ENCODE measurements around the gene MVK.

The MVK gene

DNA sequence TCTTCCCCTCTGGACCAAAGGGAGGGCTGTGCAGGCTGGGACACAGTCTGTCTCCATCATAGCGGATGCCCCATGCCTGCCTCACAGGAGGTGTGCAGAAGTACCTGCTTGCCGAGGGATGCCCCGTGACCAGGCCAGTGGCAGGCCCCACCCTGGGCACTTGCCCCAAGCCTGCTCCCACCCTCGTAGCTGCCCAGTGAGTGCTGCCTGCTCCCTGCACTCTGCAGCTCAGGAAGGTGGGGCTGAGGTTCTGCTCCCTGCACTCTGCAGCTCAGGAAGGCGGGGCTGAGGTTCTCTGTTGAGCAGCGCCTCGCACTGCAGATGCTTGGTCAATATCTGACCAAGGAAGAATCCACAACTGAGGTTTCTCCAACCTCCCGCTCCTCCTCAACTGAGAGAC is 7.2 kb upstream of the MVK start:
- no peak overlapping the region for H3K4me3 ChIP-seq (ENCODE audit: low read depth, low read length)
- TF ChIP-seq, protein P1, sequence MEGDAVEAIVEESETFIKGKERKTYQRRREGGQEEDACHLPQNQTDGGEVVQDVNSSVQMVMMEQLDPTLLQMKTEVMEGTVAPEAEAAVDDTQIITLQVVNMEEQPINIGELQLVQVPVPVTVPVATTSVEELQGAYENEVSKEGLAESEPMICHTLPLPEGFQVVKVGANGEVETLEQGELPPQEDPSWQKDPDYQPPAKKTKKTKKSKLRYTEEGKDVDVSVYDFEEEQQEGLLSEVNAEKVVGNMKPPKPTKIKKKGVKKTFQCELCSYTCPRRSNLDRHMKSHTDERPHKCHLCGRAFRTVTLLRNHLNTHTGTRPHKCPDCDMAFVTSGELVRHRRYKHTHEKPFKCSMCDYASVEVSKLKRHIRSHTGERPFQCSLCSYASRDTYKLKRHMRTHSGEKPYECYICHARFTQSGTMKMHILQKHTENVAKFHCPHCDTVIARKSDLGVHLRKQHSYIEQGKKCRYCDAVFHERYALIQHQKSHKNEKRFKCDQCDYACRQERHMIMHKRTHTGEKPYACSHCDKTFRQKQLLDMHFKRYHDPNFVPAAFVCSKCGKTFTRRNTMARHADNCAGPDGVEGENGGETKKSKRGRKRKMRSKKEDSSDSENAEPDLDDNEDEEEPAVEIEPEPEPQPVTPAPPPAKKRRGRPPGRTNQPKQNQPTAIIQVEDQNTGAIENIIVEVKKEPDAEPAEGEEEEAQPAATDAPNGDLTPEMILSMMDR (IDR thresholded peaks at IDR 0.05; ENCODE audit: borderline replicate concordance, insufficient read depth, low read depth, low read length), result no peak

DNA sequence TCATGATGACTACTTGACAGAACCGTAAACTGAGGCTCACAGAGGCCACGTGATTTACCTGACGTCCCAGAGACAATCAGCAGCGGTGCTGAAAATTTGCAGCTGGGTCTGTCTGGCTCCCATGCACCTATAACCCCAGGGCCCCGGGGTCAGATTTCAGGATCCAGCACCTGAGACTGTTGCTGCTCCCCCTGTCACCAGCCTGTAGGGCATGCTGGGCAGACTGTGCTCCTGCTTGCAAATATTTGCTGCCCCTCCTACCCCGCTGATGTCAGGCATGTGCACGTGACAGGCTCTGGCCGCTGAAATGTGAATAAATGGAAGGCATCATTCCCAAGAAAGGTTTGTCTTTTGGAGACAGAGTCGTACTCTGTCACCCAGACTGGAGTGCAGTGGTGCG is 6.3 kb upstream of the MVK start:
- TF ChIP-seq, protein P1 (IDR thresholded peaks at IDR 0.05; ENCODE audit: borderline replicate concordance, insufficient read depth, low read depth, low read length), result no peak
- H3K4me3 ChIP-seq (ENCODE audit: low read depth, low read length), result no peak overlapping the region

DNA sequence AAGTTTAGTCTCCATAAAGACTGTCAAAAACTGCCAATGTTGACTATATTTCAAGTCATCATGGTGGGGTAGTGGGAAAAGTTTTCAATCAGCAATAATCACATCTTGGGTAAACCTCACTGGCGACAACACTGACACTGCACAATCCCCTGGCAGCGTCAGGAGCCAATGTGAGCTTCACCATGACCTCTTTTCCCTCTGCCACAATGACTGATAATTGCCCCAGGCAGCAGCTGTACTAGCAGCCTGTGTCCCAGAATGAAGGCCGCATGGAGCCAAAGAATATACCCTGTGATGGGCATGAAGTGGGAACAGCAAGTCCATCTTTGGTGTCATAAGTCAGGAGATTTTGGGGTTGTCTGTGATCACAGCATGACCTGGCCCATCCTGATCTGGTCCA is 5.6 kb upstream of the MVK start:
- TF ChIP-seq, protein P1 (IDR thresholded peaks at IDR 0.05; ENCODE audit: borderline replicate concordance, insufficient read depth, low read depth, low read length), result no peak
- no peak overlapping the region for H3K4me3 ChIP-seq (ENCODE audit: low read depth, low read length)

DNA sequence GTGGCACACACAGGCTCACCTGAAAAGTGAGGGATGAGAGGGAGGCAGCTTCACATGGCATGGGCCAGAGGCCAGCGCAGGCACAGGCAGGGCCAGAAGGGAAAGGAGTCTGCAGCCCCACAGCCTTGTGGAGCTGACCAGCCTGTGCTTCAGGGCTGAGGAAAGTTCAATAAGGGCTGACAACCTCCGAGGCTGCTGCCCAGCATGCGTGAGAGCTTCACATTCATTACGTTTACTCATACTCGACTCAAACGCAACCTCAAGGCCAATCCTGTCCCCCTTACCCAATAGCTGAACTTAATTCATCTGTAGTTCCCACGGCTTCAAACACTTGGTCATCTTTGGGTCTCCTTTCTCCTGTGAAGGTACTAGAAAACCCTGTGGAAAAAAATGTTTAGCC is 5.1 kb upstream of the MVK start:
- H3K4me3 ChIP-seq (ENCODE audit: low read depth, low read length), result no peak overlapping the region
- TF ChIP-seq, protein P1 (IDR thresholded peaks at IDR 0.05; ENCODE audit: borderline replicate concordance, insufficient read depth, low read depth, low read length), result no peak

DNA sequence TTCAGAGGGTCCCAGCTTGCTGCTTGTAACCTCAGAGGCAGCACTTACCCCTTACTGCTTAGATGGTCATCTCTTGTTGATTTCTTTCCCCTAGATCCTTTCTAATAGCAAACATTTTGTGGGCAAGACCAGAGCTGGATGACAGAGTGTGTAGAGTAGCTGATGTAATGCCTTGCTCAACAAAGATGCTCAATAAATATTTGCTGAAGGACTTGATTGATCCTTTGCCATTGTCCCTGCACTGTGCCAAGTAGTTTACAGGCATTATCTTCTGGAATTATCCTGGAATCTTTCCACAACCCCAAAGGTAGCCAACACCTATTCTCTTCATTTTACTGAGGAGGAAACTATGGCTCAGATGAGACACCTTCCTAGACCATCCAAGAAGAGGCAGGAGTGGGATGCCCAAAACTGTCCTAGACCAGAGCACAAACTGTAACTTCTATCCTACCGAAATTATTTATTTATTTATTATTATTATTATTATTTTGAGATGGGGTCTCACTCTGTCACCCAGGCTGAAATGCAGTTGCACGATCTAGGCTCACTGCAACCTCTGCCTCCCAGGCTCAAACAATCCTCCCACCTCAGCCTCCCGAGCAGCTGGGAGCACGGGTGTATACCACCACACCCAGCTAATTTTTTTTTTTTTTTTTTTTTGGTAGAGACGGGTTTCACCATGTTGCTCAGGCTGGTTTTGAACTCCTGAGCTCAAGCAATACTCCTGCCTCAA is 1.7 kb upstream of the MVK start:
- TF ChIP-seq, protein P1 (IDR thresholded peaks at IDR 0.05; ENCODE audit: borderline replicate concordance, insufficient read depth, low read depth, low read length), result no peak
- no peak overlapping the region for H3K4me3 ChIP-seq (ENCODE audit: low read depth, low read length)

DNA sequence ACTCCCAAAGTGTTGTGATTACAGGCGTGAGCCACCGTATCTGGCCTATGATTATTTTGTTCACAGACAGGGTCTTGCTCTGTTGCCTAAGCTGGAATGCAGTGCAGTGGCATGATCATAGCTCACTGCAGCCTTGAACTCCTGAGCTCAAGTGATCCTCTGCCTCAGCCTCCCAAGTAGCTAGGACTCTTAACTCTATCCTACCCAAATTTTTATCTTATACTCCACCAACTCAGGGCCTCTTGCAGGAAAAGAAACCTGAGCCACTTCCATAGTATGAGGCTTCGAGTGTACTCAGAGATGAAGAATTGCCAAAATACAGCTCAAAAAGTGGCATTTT is 1.1 kb upstream of the MVK start:
- TF ChIP-seq, protein P1 (IDR thresholded peaks at IDR 0.05; ENCODE audit: borderline replicate concordance, insufficient read depth, low read depth, low read length), result no peak
- H3K4me3 ChIP-seq (ENCODE audit: low read depth, low read length), result peak overlapping the region; percentile 67

DNA sequence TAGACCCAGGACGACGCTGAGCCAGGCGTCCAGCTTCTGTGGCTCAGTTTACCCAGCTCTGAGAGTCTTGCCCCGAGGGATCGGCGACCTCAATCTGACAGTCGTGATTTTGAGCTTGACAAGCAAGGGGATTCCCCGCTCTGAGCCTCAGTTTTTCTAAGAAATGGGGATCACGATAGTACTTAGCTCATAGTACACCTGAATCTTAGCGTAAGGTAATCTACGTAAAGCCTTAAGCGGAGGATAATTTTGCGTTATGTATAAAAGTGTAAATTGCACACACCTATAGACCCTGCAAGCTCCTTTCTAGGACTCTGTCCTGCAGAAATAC is 285 bp downstream of the MVK start:
- TF ChIP-seq, protein P1 (IDR thresholded peaks at IDR 0.05; ENCODE audit: borderline replicate concordance, insufficient read depth, low read depth, low read length), result no peak
- H3K4me3 ChIP-seq (ENCODE audit: low read depth, low read length), result peak overlapping the region; percentile 74

Measured in GM12875 (cell line).